Stimulated activated CD4-positive, alpha-beta T cell treated with anti-CD3 and anti-CD28 coated beads, TNF-alpha, amount 100 ng/mL, for 1 hour (primary cell): Measurements from ENCODE around the gene EMC10.
A peak's percentile ranks its signal among the peaks of the same experiment; 100 is the strongest.

Source experiments
- DNase-seq, 3 donors: peaks; one replicate each; pipeline ENCODE4 v3.0.0-alpha.2; 2020; ENCODE audit warnings: low read depth in 3 of 3, low spot score in 1 of 3

The EMC10 gene

GRCh38 chr19:50495020-50495531 is 18.8 kb downstream of the EMC10 start:
- no peak for DNase-seq

GRCh38 chr19:50496189-50497021 is 20.1 kb downstream of the EMC10 start:
- no peak for DNase-seq

GRCh38 chr19:50497022-50497405 is 20.7 kb downstream of the EMC10 start:
- no peak for DNase-seq

- no peak for DNase-seq
Observed at GRCh38 chr19:50498219-50499056, 22.1 kb downstream of the EMC10 start.

- DNase-seq: no peak
Observed at GRCh38 chr19:50500060-50500752, 23.9 kb downstream of the EMC10 start.

GRCh38 chr19:50500753-50501151 is 24.4 kb downstream of the EMC10 start:
- DNase-seq: no peak

- DNase-seq: no peak
Observed at GRCh38 chr19:50501186-50501567, 24.9 kb downstream of the EMC10 start.

GRCh38 chr19:50501568-50502475 is 25.5 kb downstream of the EMC10 start:
- DNase-seq: no peak

GRCh38 chr19:50505856-50506611 is 29.7 kb downstream of the EMC10 start:
- no peak for DNase-seq

- no peak for DNase-seq
Observed at GRCh38 chr19:50506700-50507099, 30.4 kb downstream of the EMC10 start.

- no peak for DNase-seq
Observed at GRCh38 chr19:50507376-50507775, 31.1 kb downstream of the EMC10 start.

GRCh38 chr19:50508843-50509190 is 32.5 kb downstream of the EMC10 start:
- no peak for DNase-seq

- DNase-seq: no peak
Observed at GRCh38 chr19:50509366-50509765, 33.1 kb downstream of the EMC10 start.

- no peak for DNase-seq
Observed at GRCh38 chr19:50510121-50510670, 33.9 kb downstream of the EMC10 start.

- no peak for DNase-seq
Observed at GRCh38 chr19:50510700-50511068, 34.4 kb downstream of the EMC10 start.

- DNase-seq: peak; percentile 89 to 94 (median 93)
Observed at GRCh38 chr19:50511069-50511822, 34.9 kb downstream of the EMC10 start, which contains the start of gene JOSD2. JOSD2 (minus strand) TSS chr19:50511191; CDS start chr19:50510431, 760 bp downstream.

GRCh38 chr19:50512112-50512998 is 36.0 kb downstream of the EMC10 start:
- DNase-seq: no peak
